SK-N-SH (cell line): ENCODE results near the gene BEGAIN. TPM values are rescaled to one million over a fixed set of nuclear protein-coding genes. Genes with fewer than 3 reads are reported as not detected.

Experiments
- CTCF ChIA-PET: fragments of 300-600, 350-600 bp; formaldehyde crosslinking; extraction: SDS; loops from one replicate; lab custom pipeline; 2021; lab: Yijun Ruan, JAX
- POLR2A ChIA-PET: fragments of 350-600 bp; sonication (Branson Sonifier 250); formaldehyde crosslinking; extraction: SDS; loops from one replicate; lab custom pipeline; 2020; ENCODE audit warnings: antibody characterized with exemption, inconsistent platforms; lab: Yijun Ruan, JAX
- DNase-seq: peaks from one replicate; pipeline ENCODE4 v3.0.0; 2012
- H2AFZ ChIP-seq: fragments of 200-600 bp; sonication (generic); 2 replicates; pipeline ENCODE4 v1.8.1; 2016; ENCODE audit warnings: antibody characterized with exemption, mild to moderate bottlenecking, low read depth
- H3F3A ChIP-seq: fragments of 200-600 bp; sonication (generic); replicated peaks from 2 replicates; pipeline ENCODE3; 2016; ENCODE audit warnings: antibody characterized with exemption, mild to moderate bottlenecking; ENCODE audit not compliant: insufficient read depth
- H3K27ac ChIP-seq, 2 experiments: fragments of 200-500 bp in 1 of 2; fragments of 200-600 bp in 1 of 2; sonication (Bioruptor generic) in 1 of 2; sonication (generic), shearing (Covaris generic) in 1 of 2; 2 replicates each; pipeline versions ENCODE4 v1.5.1 to v1.6.1; 2014 to 2016; ENCODE audit warnings: low read depth in 2 of 2, inconsistent platforms in 1 of 2, low read length in 1 of 2, mild to moderate bottlenecking in 1 of 2, mixed read lengths in 1 of 2
- H3K27me3 ChIP-seq: fragments of 200-600 bp; sonication (generic), shearing (Covaris generic); 2 replicates; pipeline ENCODE4 v1.6.1; 2016; ENCODE audit warnings: mixed run types; ENCODE audit not compliant: insufficient read depth
- H3K36me3 ChIP-seq, 2 experiments: fragments of 200-500 bp in 1 of 2; fragments of 200-600 bp in 1 of 2; sonication (Bioruptor generic) in 1 of 2; sonication (generic) in 1 of 2; replicated peaks in 1 of 2; 2 replicates each; pipeline versions ENCODE3 to v1.5.1; 2014 to 2016; ENCODE audit warnings: low read length in 1 of 2, mild to moderate bottlenecking in 1 of 2; ENCODE audit not compliant: insufficient read depth in 2 of 2, control insufficient read depth in 1 of 2
- H3K4me1 ChIP-seq, 2 experiments: fragments of 200-500 bp in 1 of 2; fragments of 200-600 bp in 1 of 2; sonication (Bioruptor generic) in 1 of 2; sonication (generic), shearing (Covaris generic) in 1 of 2; 2 replicates each; pipeline versions ENCODE4 v1.5.1 to v1.6.1; 2014 to 2016; ENCODE audit warnings: low read depth in 1 of 2, low read length in 1 of 2, mixed run types in 1 of 2; ENCODE audit not compliant: insufficient read depth in 2 of 2, control insufficient read depth in 1 of 2
- H3K4me2 ChIP-seq: fragments of 200-600 bp; sonication (generic), shearing (Covaris generic); 2 replicates; pipeline ENCODE4 v1.6.1; 2017; ENCODE audit warnings: mixed run types
- H3K4me3 ChIP-seq, 2 experiments: fragments of 200-500 bp in 1 of 2; fragments of 200-600 bp in 1 of 2; sonication (Bioruptor generic) in 1 of 2; sonication (generic), shearing (Covaris generic) in 1 of 2; 2 replicates each; pipeline versions ENCODE4 v1.5.1 to v1.8.1; 2014 to 2016; ENCODE audit warnings: low read depth in 2 of 2, inconsistent platforms in 1 of 2, low read length in 1 of 2, mild to moderate bottlenecking in 1 of 2, mixed read lengths in 1 of 2, moderate library complexity in 1 of 2
- H3K79me2 ChIP-seq: fragments of 200-600 bp; sonication (generic); 2 replicates; pipeline ENCODE4 v1.8.1; 2017; ENCODE audit warnings: mild to moderate bottlenecking; ENCODE audit not compliant: insufficient read depth
- H3K9ac ChIP-seq: fragments of 200-600 bp; sonication (generic); 2 replicates; pipeline ENCODE4 v1.6.1; 2017; ENCODE audit warnings: mixed run types
- H3K9me2 ChIP-seq: fragments of 200-600 bp; sonication (generic); 2 replicates; pipeline ENCODE4 v1.6.1; 2017; ENCODE audit warnings: mixed run types
- H3K9me3 ChIP-seq: fragments of 200-600 bp; sonication (generic); 2 replicates; pipeline ENCODE4 v1.6.1; 2017; ENCODE audit warnings: mixed run types, mild to moderate bottlenecking, moderate library complexity
- H4K20me1 ChIP-seq: fragments of 200-600 bp; sonication (generic); 2 replicates; pipeline ENCODE4 v1.6.1; 2017; ENCODE audit warnings: mild to moderate bottlenecking, mixed run types; ENCODE audit not compliant: insufficient read depth
- ELF1 ChIP-seq: IDR thresholded peaks from 2 replicates; pipeline ENCODE4 v1.4.0; 2012
- EP300 ChIP-seq, 2 experiments: IDR thresholded peaks; 2 replicates each; pipeline versions ENCODE4 v1.4.0 to v1.6.1; 2012; ENCODE audit warnings: borderline replicate concordance in 1 of 2, low read depth in 1 of 2, low read length in 1 of 2
- EZH2phosphoT487 ChIP-seq: fragments of 200-600 bp; sonication (generic); IDR thresholded peaks from 2 replicates; pipeline ENCODE4 v1.6.1; 2017; ENCODE audit warnings: low read depth, mixed run types, mild to moderate bottlenecking, antibody characterized with exemption, moderate library complexity, borderline replicate concordance
- GABPA ChIP-seq: IDR thresholded peaks from 2 replicates; pipeline ENCODE4 v1.4.0; 2012; ENCODE audit warnings: low read depth, mild to moderate bottlenecking
- MEF2A ChIP-seq: IDR thresholded peaks from 2 replicates; pipeline ENCODE4 v1.4.0; 2012; ENCODE audit warnings: low read depth, borderline replicate concordance
- MXI1 ChIP-seq: IDR thresholded peaks from 2 replicates; pipeline ENCODE4 v1.6.1; 2012; ENCODE audit warnings: mild to moderate bottlenecking, low read depth, low read length, improper control_type of control experiment
- NFIC ChIP-seq: IDR thresholded peaks from 2 replicates; pipeline ENCODE4 v1.4.0; 2012; ENCODE audit warnings: borderline replicate concordance
- NRF1 ChIP-seq: IDR thresholded peaks from 2 replicates; pipeline ENCODE4 v1.6.1; 2012; ENCODE audit warnings: low read depth, mild to moderate bottlenecking, low read length
- POLR2AphosphoS5 ChIP-seq: IDR thresholded peaks from 2 replicates; pipeline ENCODE4 v1.6.1; 2012; ENCODE audit warnings: low read depth, low read length
- RCOR1 ChIP-seq: fragments of 150-350 bp; IDR thresholded peaks from 2 replicates; pipeline ENCODE4 v1.6.1; 2017; ENCODE audit warnings: antibody characterized with exemption, low read length
- TAF1 ChIP-seq: IDR thresholded peaks from 2 replicates; pipeline ENCODE4 v1.6.1; 2012; ENCODE audit warnings: low read depth, mild to moderate bottlenecking, low read length, moderate library complexity, borderline replicate concordance
- TCF12 ChIP-seq: IDR thresholded peaks from 2 replicates; pipeline ENCODE4 v1.4.0; 2012
- TEAD4 ChIP-seq: IDR thresholded peaks from 2 replicates; pipeline ENCODE4 v1.4.0; 2012; ENCODE audit warnings: mild to moderate bottlenecking, borderline replicate concordance; ENCODE audit not compliant: insufficient read depth
- whole genome bisulfite sequencing: methylation state at CpG from one replicate; pipeline ENCODE4 v1.1.6; 2017; ENCODE audit warnings: low lambda C conversion rate; 5-methylcytosine and 5-hydroxymethylcytosine counted together
- polyA plus RNA-seq, 3 experiments: library from polyadenylated mRNA; depleted of rRNA; stranded (reverse); fragments of >200 nt; gene quantifications; 2 replicates each; pipeline ENCODE4 v1.2.3, GENCODE V29; 2012
- TF ChIP-seq, protein P1 (sequence below): fragments of 150-350 bp; IDR thresholded peaks from 2 replicates; pipeline ENCODE4 v1.6.1; 2017; ENCODE audit warnings: antibody characterized with exemption, low read length, low read depth, borderline replicate concordance
- TF ChIP-seq, protein P2 (sequence below): IDR thresholded peaks from 2 replicates; pipeline ENCODE4 v1.4.0; 2012; ENCODE audit warnings: low read depth, borderline replicate concordance
- TF ChIP-seq, protein P3 (sequence below): IDR thresholded peaks from 2 replicates; pipeline ENCODE4 v1.6.1; 2012; ENCODE audit warnings: mild to moderate bottlenecking, low read depth, low read length, moderate library complexity
- TF ChIP-seq, protein P4 (sequence below): IDR thresholded peaks from 2 replicates; pipeline ENCODE4 v1.4.0; 2012; ENCODE audit warnings: low read depth, borderline replicate concordance
- TF ChIP-seq, protein P5 (sequence below): IDR thresholded peaks from 2 replicates; pipeline ENCODE4; 2012

Gene BEGAIN
- polyA plus RNA-seq, 1 of the 3 experiments (the other 2 are of a cell fraction): 4.2 TPM

DNA sequence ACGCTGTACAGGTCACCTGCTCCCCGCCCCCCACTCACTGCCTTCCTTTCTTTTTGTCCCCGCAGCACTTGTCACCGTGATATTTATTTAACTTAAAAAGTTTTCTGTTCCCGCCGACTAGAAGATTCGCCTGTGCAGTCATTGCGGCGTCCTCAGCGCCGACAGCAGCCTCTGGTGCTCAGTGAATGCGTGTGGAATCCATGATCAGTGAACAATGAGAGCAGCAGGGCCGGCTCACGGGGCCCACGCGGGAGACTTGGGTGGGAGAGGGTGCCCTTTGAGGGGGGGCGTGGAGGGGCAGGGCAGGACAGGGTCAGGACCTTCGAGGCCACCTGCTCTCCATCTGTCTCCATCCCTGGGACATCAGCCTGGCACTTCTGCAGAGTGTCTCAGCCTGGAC lies 24.5 kb downstream of the BEGAIN start:
- no peak overlapping the region for H3K9ac ChIP-seq
- H3K27ac ChIP-seq: peak overlapping the region in 1 of 2 experiments; percentile 22; a peak in 1 of 4 replicates
- ChIA-PET POLR2A (interaction anchor here (0.7 to 1.0 kb wide), 2 partner anchors 13 to 178 kb away, joined by 3 to 4 read pairs; no protein-coding TSS in a partner anchor), CTCF (interaction anchor here (1.3 to 1.7 kb wide), 2 partner anchors 118 to 178 kb away, joined by 6 to 13 read pairs; no protein-coding TSS in a partner anchor)
- no peaks in the 10 kb centered on the region for H3K36me3 ChIP-seq
- TF ChIP-seq NFIC (no peak), GABPA (no peak), NRF1 (no peak), MEF2A (no peak), POLR2AphosphoS5 (no peak), TAF1 (no peak), EZH2phosphoT487 (no peak), EP300 (IDR thresholded peaks at IDR 0.05; ENCODE audit: borderline replicate concordance in 1 of 2, low read depth in 1 of 2, low read length in 1 of 2) (no peak), TCF12 (no peak), RCOR1 (no peak)
- TF ChIP-seq, protein P1, sequence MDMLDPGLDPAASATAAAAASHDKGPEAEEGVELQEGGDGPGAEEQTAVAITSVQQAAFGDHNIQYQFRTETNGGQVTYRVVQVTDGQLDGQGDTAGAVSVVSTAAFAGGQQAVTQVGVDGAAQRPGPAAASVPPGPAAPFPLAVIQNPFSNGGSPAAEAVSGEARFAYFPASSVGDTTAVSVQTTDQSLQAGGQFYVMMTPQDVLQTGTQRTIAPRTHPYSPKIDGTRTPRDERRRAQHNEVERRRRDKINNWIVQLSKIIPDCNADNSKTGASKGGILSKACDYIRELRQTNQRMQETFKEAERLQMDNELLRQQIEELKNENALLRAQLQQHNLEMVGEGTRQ: no peak
- no peaks in the 10 kb centered on the region for H3F3A ChIP-seq
- no peaks in the 10 kb centered on the region for H4K20me1 ChIP-seq
- DNase-seq: no peak
- H2AFZ ChIP-seq: no peak overlapping the region
- no peaks in the 10 kb centered on the region for H3K79me2 ChIP-seq
- H3K9me2 ChIP-seq: no peaks in the 10 kb centered on the region
- H3K9me3 ChIP-seq: no peaks in the 10 kb centered on the region
- WGBS: 76% methylated on average over 18 of the region's 18 CpGs
- no peak overlapping the region for H3K4me2 ChIP-seq
- peaks cover 0 to 90% of the 10 kb centered on the region in 2 experiments; a peak in 1 of 4 replicates for H3K4me1 ChIP-seq
- H3K27me3 ChIP-seq: no peaks in the 10 kb centered on the region
- H3K4me3 ChIP-seq: no peak overlapping the region

DNA sequence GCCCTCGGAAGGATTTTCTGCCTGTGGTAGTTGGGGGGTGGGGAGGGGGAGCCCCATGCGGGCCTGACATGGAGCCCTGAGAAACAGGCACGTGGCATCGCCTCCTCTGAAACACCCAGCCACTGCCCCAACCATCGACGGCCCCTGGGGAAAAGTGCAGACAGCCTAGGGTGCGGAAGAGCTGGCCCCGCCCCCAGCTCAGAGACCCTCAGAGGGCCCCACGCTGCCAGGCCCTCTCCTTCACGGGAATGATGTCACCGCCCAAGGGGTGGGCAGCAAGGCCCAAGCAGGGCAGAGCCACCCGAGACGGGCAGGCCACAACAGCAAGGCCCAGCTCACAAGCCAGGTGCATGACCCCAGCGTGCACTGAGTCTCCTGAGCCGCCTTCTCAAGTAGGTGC lies 26.2 kb downstream of the BEGAIN start:
- no peak overlapping the region for H3K4me3 ChIP-seq
- TF ChIP-seq POLR2AphosphoS5 (no peak), ELF1 (no peak), NRF1 (no peak), RCOR1 (no peak), NFIC (no peak), TEAD4 (no peak), TAF1 (no peak), MXI1 (no peak)
- TF ChIP-seq, protein P2, sequence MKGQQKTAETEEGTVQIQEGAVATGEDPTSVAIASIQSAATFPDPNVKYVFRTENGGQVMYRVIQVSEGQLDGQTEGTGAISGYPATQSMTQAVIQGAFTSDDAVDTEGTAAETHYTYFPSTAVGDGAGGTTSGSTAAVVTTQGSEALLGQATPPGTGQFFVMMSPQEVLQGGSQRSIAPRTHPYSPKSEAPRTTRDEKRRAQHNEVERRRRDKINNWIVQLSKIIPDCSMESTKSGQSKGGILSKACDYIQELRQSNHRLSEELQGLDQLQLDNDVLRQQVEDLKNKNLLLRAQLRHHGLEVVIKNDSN: no peak
- TF ChIP-seq, protein P3, sequence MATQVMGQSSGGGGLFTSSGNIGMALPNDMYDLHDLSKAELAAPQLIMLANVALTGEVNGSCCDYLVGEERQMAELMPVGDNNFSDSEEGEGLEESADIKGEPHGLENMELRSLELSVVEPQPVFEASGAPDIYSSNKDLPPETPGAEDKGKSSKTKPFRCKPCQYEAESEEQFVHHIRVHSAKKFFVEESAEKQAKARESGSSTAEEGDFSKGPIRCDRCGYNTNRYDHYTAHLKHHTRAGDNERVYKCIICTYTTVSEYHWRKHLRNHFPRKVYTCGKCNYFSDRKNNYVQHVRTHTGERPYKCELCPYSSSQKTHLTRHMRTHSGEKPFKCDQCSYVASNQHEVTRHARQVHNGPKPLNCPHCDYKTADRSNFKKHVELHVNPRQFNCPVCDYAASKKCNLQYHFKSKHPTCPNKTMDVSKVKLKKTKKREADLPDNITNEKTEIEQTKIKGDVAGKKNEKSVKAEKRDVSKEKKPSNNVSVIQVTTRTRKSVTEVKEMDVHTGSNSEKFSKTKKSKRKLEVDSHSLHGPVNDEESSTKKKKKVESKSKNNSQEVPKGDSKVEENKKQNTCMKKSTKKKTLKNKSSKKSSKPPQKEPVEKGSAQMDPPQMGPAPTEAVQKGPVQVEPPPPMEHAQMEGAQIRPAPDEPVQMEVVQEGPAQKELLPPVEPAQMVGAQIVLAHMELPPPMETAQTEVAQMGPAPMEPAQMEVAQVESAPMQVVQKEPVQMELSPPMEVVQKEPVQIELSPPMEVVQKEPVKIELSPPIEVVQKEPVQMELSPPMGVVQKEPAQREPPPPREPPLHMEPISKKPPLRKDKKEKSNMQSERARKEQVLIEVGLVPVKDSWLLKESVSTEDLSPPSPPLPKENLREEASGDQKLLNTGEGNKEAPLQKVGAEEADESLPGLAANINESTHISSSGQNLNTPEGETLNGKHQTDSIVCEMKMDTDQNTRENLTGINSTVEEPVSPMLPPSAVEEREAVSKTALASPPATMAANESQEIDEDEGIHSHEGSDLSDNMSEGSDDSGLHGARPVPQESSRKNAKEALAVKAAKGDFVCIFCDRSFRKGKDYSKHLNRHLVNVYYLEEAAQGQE: no peak
- TF ChIP-seq, protein P4, sequence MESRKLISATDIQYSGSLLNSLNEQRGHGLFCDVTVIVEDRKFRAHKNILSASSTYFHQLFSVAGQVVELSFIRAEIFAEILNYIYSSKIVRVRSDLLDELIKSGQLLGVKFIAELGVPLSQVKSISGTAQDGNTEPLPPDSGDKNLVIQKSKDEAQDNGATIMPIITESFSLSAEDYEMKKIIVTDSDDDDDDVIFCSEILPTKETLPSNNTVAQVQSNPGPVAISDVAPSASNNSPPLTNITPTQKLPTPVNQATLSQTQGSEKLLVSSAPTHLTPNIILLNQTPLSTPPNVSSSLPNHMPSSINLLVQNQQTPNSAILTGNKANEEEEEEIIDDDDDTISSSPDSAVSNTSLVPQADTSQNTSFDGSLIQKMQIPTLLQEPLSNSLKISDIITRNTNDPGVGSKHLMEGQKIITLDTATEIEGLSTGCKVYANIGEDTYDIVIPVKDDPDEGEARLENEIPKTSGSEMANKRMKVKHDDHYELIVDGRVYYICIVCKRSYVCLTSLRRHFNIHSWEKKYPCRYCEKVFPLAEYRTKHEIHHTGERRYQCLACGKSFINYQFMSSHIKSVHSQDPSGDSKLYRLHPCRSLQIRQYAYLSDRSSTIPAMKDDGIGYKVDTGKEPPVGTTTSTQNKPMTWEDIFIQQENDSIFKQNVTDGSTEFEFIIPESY: no peak
- TF ChIP-seq, protein P5, sequence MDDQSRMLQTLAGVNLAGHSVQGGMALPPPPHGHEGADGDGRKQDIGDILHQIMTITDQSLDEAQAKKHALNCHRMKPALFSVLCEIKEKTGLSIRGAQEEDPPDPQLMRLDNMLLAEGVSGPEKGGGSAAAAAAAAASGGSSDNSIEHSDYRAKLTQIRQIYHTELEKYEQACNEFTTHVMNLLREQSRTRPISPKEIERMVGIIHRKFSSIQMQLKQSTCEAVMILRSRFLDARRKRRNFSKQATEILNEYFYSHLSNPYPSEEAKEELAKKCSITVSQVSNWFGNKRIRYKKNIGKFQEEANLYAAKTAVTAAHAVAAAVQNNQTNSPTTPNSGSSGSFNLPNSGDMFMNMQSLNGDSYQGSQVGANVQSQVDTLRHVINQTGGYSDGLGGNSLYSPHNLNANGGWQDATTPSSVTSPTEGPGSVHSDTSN: no peak
- WGBS: 77% methylated on average over 5 of the region's 15 CpGs
- peaks cover 0 to 98% of the 10 kb centered on the region in 2 experiments; a peak in 1 of 4 replicates for H3K4me1 ChIP-seq
- H3F3A ChIP-seq: no peaks in the 10 kb centered on the region
- no peak overlapping the region for H2AFZ ChIP-seq
- ChIA-PET CTCF (interaction anchor here (1.3 to 3.9 kb wide), 2 partner anchors 9 to 177 kb away, joined by 5 to 22 read pairs; no protein-coding TSS in a partner anchor), POLR2A (interaction anchor here (0.7 to 1.8 kb wide), 4 partner anchors 11 to 118 kb away, joined by 3 to 4 read pairs (median 3); no protein-coding TSS in a partner anchor)
- no peaks in the 10 kb centered on the region for H3K36me3 ChIP-seq
- no peaks in the 10 kb centered on the region for H3K9me2 ChIP-seq
- H3K4me2 ChIP-seq: no peak overlapping the region
- H3K9ac ChIP-seq: no peak overlapping the region
- H3K9me3 ChIP-seq: no peaks in the 10 kb centered on the region
- no peak for DNase-seq
- H3K27ac ChIP-seq: peak overlapping the region in 1 of 2 experiments; percentile 78; a peak in 1 of 4 replicates
- no peaks in the 10 kb centered on the region for H3K27me3 ChIP-seq
- H3K79me2 ChIP-seq: no peaks in the 10 kb centered on the region
- H4K20me1 ChIP-seq: no peaks in the 10 kb centered on the region
